HepG2 (cell line): Measurements from ENCODE around the gene JSRP1. TPM values are rescaled to one million over a fixed set of nuclear protein-coding genes. Genes with fewer than 3 reads are reported as not detected.

Source experiments
- ATAC-seq: fragments of 200-7000 bp; cut with Tn5 transposase; 3 replicates; pipeline ENCODE4 v1.9.1; 2020; ENCODE audit warnings: mild to moderate bottlenecking, moderate library complexity
- BruUV-seq: library from RNA; stranded (reverse); fragments of 400-500 nt; replicated peaks from 2 replicates; lab custom pipeline; 2021; lab: Mats Ljungman, UMichigan
- CTCF ChIA-PET: fragments of 300-600 bp; formaldehyde crosslinking; extraction: SDS; loops from one replicate; lab custom pipeline; 2021; ENCODE audit warnings: low total read pairs, inconsistent platforms, low intra/inter-chr PET ratio; lab: Yijun Ruan, JAX
- POLR2A ChIA-PET: fragments of 350-600 bp; sonication (Branson Sonifier 250); formaldehyde crosslinking; loops from one replicate; lab custom pipeline; 2020; ENCODE audit warnings: antibody characterized with exemption, inconsistent platforms; lab: Yijun Ruan, JAX
- DNase-seq: peaks from one replicate; pipeline ENCODE4 v3.0.0-alpha.2; 2015; ENCODE audit warnings: low spot score
- FAIRE-seq: peaks from 3 replicates; lab custom pipeline; 2011; peaks lifted over from hg19 to GRCh38; lab: Jason Lieb, UNC
- H2AFZ ChIP-seq: one replicate; pipeline ENCODE4 v1.6.1; 2011; ENCODE audit warnings: low read length, inconsistent platforms
- H3K27ac ChIP-seq: fragments of 300-600 bp; 3 replicates; pipeline ENCODE4 v1.8.0; 2011; ENCODE audit warnings: mixed run types, mild to moderate bottlenecking, mixed read lengths, low read length, inconsistent platforms; ENCODE audit not compliant: insufficient read depth; ENCODE audit errors: extremely low read length
- H3K27me3 ChIP-seq, 2 experiments: fragments of 200-600 bp in 1 of 2; 2 replicates in 1 of 2; 3 replicates in 1 of 2; pipeline versions ENCODE4 v1.6.0 to v1.8.0; 2011; ENCODE audit warnings: low read length in 2 of 2, mild to moderate bottlenecking in 2 of 2, moderate library complexity in 2 of 2, inconsistent platforms in 1 of 2; ENCODE audit not compliant: insufficient read depth in 2 of 2, control insufficient read depth in 1 of 2
- H3K36me3 ChIP-seq, 2 experiments: fragments of 200-600 bp in 1 of 2; replicated peaks in 1 of 2; 2 replicates in 1 of 2; 3 replicates in 1 of 2; pipeline versions ENCODE4 v1.5.1 to v1.8.0; 2011; ENCODE audit warnings: low read length in 2 of 2, inconsistent platforms in 1 of 2; ENCODE audit not compliant: insufficient read depth in 2 of 2, control insufficient read depth in 1 of 2
- H3K4me1 ChIP-seq: 2 replicates; pipeline ENCODE4 v1.5.1; 2012; ENCODE audit warnings: low read length, inconsistent platforms; ENCODE audit not compliant: insufficient read depth
- H3K4me2 ChIP-seq: 2 replicates; pipeline ENCODE4 v1.6.0; 2011; ENCODE audit warnings: low read depth, low read length, inconsistent platforms
- H3K4me3 ChIP-seq, 3 experiments: fragments of 200-600 bp in 1 of 3; sonication (generic), shearing (Covaris generic) in 1 of 3; replicated peaks in 1 of 3; 2 replicates each; pipeline ENCODE4 v1.5.1; 2011 to 2016; ENCODE audit warnings: low read length in 3 of 3, inconsistent platforms in 2 of 3, low read depth in 2 of 3, mild to moderate bottlenecking in 2 of 3, control low read depth in 1 of 3, mixed read lengths in 1 of 3; ENCODE audit not compliant: insufficient read depth in 1 of 3
- H3K79me2 ChIP-seq: one replicate; pipeline ENCODE4 v1.6.1; 2011; ENCODE audit warnings: low read length, inconsistent platforms; ENCODE audit not compliant: insufficient read depth
- H3K9ac ChIP-seq: 2 replicates; pipeline ENCODE4 v1.6.0; 2011; ENCODE audit warnings: mild to moderate bottlenecking, low read depth, low read length, inconsistent platforms; ENCODE audit not compliant: insufficient read depth
- H3K9me3 ChIP-seq: 2 replicates; pipeline ENCODE4 v1.5.1; 2012; ENCODE audit warnings: mild to moderate bottlenecking, low read length
- H4K20me1 ChIP-seq: 2 replicates; pipeline ENCODE4 v1.6.0; 2011; ENCODE audit warnings: inconsistent platforms, mild to moderate bottlenecking, low read length, moderate library complexity; ENCODE audit not compliant: insufficient read depth
- ARID2 ChIP-seq: sonication (generic); formaldehyde crosslinking; IDR thresholded peaks from 2 replicates; pipeline ENCODE4 v1.8.1; 2022; ENCODE audit warnings: mild to moderate bottlenecking, missing genetic modification reagents, borderline replicate concordance
- CBX2 ChIP-seq, 2 experiments: fragments of 200-600 bp in 1 of 2; sonication (generic); formaldehyde crosslinking in 1 of 2; IDR thresholded peaks; 2 replicates each; pipeline versions ENCODE4 v1.7.0 to v1.8.1; 2018 to 2022; ENCODE audit warnings: low read depth in 2 of 2, low read length in 1 of 2, mild to moderate bottlenecking in 1 of 2, missing genetic modification reagents in 1 of 2
- MED13 ChIP-seq: sonication (generic); formaldehyde crosslinking; IDR thresholded peaks from 2 replicates; pipeline ENCODE4 v1.5.0; 2020; ENCODE audit warnings: missing genetic modification reagents
- NFIC ChIP-seq: IDR thresholded peaks from 2 replicates; pipeline ENCODE4 v1.6.1; 2012; ENCODE audit warnings: mild to moderate bottlenecking, low read length, inconsistent platforms
- NR2F1 ChIP-seq, 2 experiments: fragments of 450-650 bp in 1 of 2; formaldehyde crosslinking in 1 of 2; IDR thresholded peaks; 2 replicates each; pipeline versions ENCODE4 v1.5.0 to v1.6.1; 2016 to 2020; ENCODE audit warnings: mild to moderate bottlenecking in 1 of 2, missing compliant biosample characterization in 1 of 2, missing genetic modification reagents in 1 of 2, moderate library complexity in 1 of 2
- PPARG ChIP-seq: conservative IDR thresholded peaks from 2 replicates; pipeline ENCODE4 v1.6.1; 2016; ENCODE audit warnings: missing biosample characterization, missing genetic modification reagents
- RFX3 ChIP-seq: IDR thresholded peaks from 2 replicates; pipeline ENCODE4 v1.6.1; 2016; ENCODE audit warnings: missing biosample characterization, missing genetic modification reagents
- ZHX2 ChIP-seq, 2 experiments: sonication (generic) in 1 of 2; formaldehyde crosslinking in 1 of 2; IDR thresholded peaks; 2 replicates each; pipeline versions ENCODE4 v1.6.1 to v1.9.0; 2014 to 2022; ENCODE audit warnings: antibody characterized with exemption in 1 of 2, borderline replicate concordance in 1 of 2, inconsistent platforms in 1 of 2, low read depth in 1 of 2, missing genetic modification reagents in 1 of 2
- ZNF235 ChIP-seq: sonication (generic); formaldehyde crosslinking; IDR thresholded peaks from 2 replicates; pipeline ENCODE4 v1.8.1; 2023; ENCODE audit warnings: mild to moderate bottlenecking, missing genetic modification reagents, borderline replicate concordance
- ZNF768 ChIP-seq: sonication (generic); formaldehyde crosslinking; IDR thresholded peaks from 2 replicates; pipeline ENCODE4 v1.4.0; 2020; ENCODE audit warnings: missing genetic modification reagents
- ZSCAN20 ChIP-seq: sonication (generic); formaldehyde crosslinking; IDR thresholded peaks from 2 replicates; pipeline ENCODE4 v1.4.0; 2020; ENCODE audit warnings: missing genetic modification reagents, mild to moderate bottlenecking, borderline replicate concordance
- WGBS: methylation state at CpG from one replicate; pipeline ENCODE4 v1.1.6; 2017; ENCODE audit warnings: low lambda C conversion rate; 5-methylcytosine and 5-hydroxymethylcytosine counted together
- in situ Hi-C: cut with HindIII; loops from 2 replicates; pipeline ENCODE4 v1.10.0; 2017; ENCODE audit warnings: low pct_unique_long_range_greater_than_20kb; ENCODE audit not compliant: extremely low pct_ligation_motif_present
- intact Hi-C: fragments of 100-400 bp; cut with micrococcal nuclease; formaldehyde crosslinking; loops from one replicate; pipeline ENCODE4 v1.10.0; 2022; ENCODE audit not compliant: unreplicated experiment
- polyA plus RNA-seq, 8 experiments: library from polyadenylated mRNA; depleted of rRNA in 3 of 8; stranded (reverse) in 7 of 8; unstranded in 1 of 8; fragments of >200 nt; fragmentation: Illumina TruSeq in 4 of 8; extraction: Trizol in 4 of 8; gene quantifications; 2 replicates each; pipeline versions ENCODE4 v1.2.1 to v1.2.3, GENCODE V29; 2011 to 2016; ENCODE audit warnings: low read depth in 4 of 8, missing spikeins in 1 of 8, mixed read lengths in 1 of 8; ENCODE audit not compliant: insufficient read depth in 1 of 8
- total RNA-seq, 5 experiments: library from RNA; depleted of rRNA; stranded (reverse); fragments of >200 nt; fragmentation: Illumina TruSeq; extraction: Trizol; gene quantifications; 2 replicates each; pipeline ENCODE4 v1.2.3, GENCODE V29; 2016; ENCODE audit warnings: low read depth in 1 of 5

Gene JSRP1
- total and polyA plus RNA-seq, 2 of the 13 experiments (the other 11 are each of a cell fraction or from before 2014, with no cell fraction given) = 0.16 to 0.38 TPM

GRCh38 chr19:2246014-2246620 is 10.1 kb downstream of the JSRP1 start:
- DNase-seq = no peak
- H3K27ac ChIP-seq = no peak overlapping the region
- FAIRE-seq = no peak
- no peak overlapping the region for H2AFZ ChIP-seq
- in situ Hi-C loops (no loop called here), intact Hi-C loops (no loop called here)
- no peak overlapping the region for H3K4me2 ChIP-seq
- no peaks in the 10 kb centered on the region for H3K27me3 ChIP-seq
- BruUV-seq = no TSS peak
- H3K4me3 ChIP-seq = no peak overlapping the region
- WGBS = 91% methylated on average over 14 of the region's 25 CpGs
- peaks cover 25 to 50% of the 10 kb centered on the region in 2 experiments; a peak in 4 of 5 replicates for H3K36me3 ChIP-seq
- H3K79me2 ChIP-seq = peaks cover 27% of the 10 kb centered on the region
- H3K9me3 ChIP-seq = no peaks in the 10 kb centered on the region
- ChIA-PET CTCF (no interaction called here), POLR2A (interaction anchor here (1.0 kb wide), 1 partner anchor 17 kb away, joined by 3 read pairs; no protein-coding TSS in a partner anchor)
- no peak for ATAC-seq
- H3K4me1 ChIP-seq = peaks cover 31% of the 10 kb centered on the region
- TF ChIP-seq PPARG (CRISPR knock-in tag) = no peak
- TF ChIP-seq ZNF235 (CRISPR knock-in tag) = no peak
- no peak for TF ChIP-seq ZSCAN20
- no peak for TF ChIP-seq RFX3 (CRISPR knock-in tag)
- no peak for TF ChIP-seq ZHX2 (IDR thresholded peaks at IDR 0.05; ENCODE audit: low read depth)
- no peak for TF ChIP-seq ZHX2 (CRISPR knock-in tag; IDR thresholded peaks at IDR 0.05; ENCODE audit: borderline replicate concordance)
- no peak for TF ChIP-seq CBX2 (IDR thresholded peaks at IDR 0.05; ENCODE audit: low read depth, low read length)
- no peak for TF ChIP-seq CBX2 (CRISPR knock-in tag; IDR thresholded peaks at IDR 0.05; ENCODE audit: low read depth)
- TF ChIP-seq NR2F1 (CRISPR knock-in tag; IDR thresholded peaks at IDR 0.05) = no peak
- no peak for TF ChIP-seq ZNF768 (CRISPR knock-in tag)
- no peak for TF ChIP-seq ARID2 (CRISPR knock-in tag)
- TF ChIP-seq NFIC = no peak
- TF ChIP-seq MED13 (CRISPR knock-in tag) = no peak
- TF ChIP-seq, all 625 proteins: peak for 0
- peaks cover 21% of the 10 kb centered on the region for H4K20me1 ChIP-seq
- H3K9ac ChIP-seq = no peak overlapping the region
